Nephron (organoid): Measurements from ENCODE around the gene USP32.

ENCODE experiments used
- H3K27ac Mint-ChIP-seq, 3 experiments: 2 replicates each; pipeline ENCODE4 v1.8.0; 2020; ENCODE audit warnings: mixed read lengths in 3 of 3, mild to moderate bottlenecking in 2 of 3, moderate library complexity in 1 of 3
- H3K27me3 Mint-ChIP-seq: 2 replicates; pipeline ENCODE4 v1.8.0; 2021; ENCODE audit warnings: low read depth, mild to moderate bottlenecking, moderate library complexity, mixed read lengths
- H3K36me3 Mint-ChIP-seq: 2 replicates; pipeline ENCODE4 v1.8.0; 2020; ENCODE audit warnings: low read depth, mixed read lengths
- H3K4me1 Mint-ChIP-seq: 2 replicates; pipeline ENCODE4 v1.8.0; 2020; ENCODE audit warnings: mixed read lengths
- H3K4me3 Mint-ChIP-seq, 3 experiments: 2 replicates each; pipeline ENCODE4 v1.8.0; 2020; ENCODE audit warnings: mild to moderate bottlenecking in 3 of 3, mixed read lengths in 3 of 3, moderate library complexity in 2 of 3
- H3K9me3 Mint-ChIP-seq: 2 replicates; pipeline ENCODE4 v1.8.0; 2020; ENCODE audit warnings: mixed read lengths
- CTCF ChIP-seq, 3 experiments: fragments of 200-600 bp; sonication (generic); IDR thresholded peaks; one replicate each; pipeline ENCODE4 v1.5.0; 2021; ENCODE audit warnings: antibody characterized with exemption in 3 of 3; ENCODE audit not compliant: unreplicated experiment in 3 of 3

USP32 gene

GRCh38 chr17:60305141-60305540 is 86.8 kb downstream of the USP32 start:
- TF ChIP-seq CTCF (IDR thresholded peaks at IDR 0.05; ENCODE audit: unreplicated experiment in 3 of 3), result no peak
- H3K4me1 Mint-ChIP-seq, result no peaks in the 10 kb centered on the region
- peaks cover 30% of the 10 kb centered on the region for H3K36me3 Mint-ChIP-seq
- no peaks in the 10 kb centered on the region for H3K9me3 Mint-ChIP-seq
- no peak overlapping the region for H3K27ac Mint-ChIP-seq
- H3K4me3 Mint-ChIP-seq, result no peak overlapping the region
- H3K27me3 Mint-ChIP-seq, result no peaks in the 10 kb centered on the region

GRCh38 chr17:60304502-60304901 is 87.4 kb downstream of the USP32 start:
- Mint-ChIP-seq H3K4me3 (no peak overlapping the region), H3K27ac (no peak overlapping the region), H3K4me1 (no peaks in the 10 kb centered on the region), H3K36me3 (peaks cover 26% of the 10 kb centered on the region), H3K27me3 (no peaks in the 10 kb centered on the region), H3K9me3 (no peaks in the 10 kb centered on the region)
- no peak for TF ChIP-seq CTCF (IDR thresholded peaks at IDR 0.05; ENCODE audit: unreplicated experiment in 3 of 3)

GRCh38 chr17:60303406-60304099 is 88.4 kb downstream of the USP32 start:
- TF ChIP-seq CTCF (IDR thresholded peaks at IDR 0.05; ENCODE audit: unreplicated experiment in 3 of 3), result no peak
- H3K36me3 Mint-ChIP-seq, result peaks cover 17% of the 10 kb centered on the region
- no peaks in the 10 kb centered on the region for H3K9me3 Mint-ChIP-seq
- H3K27ac Mint-ChIP-seq, result no peak overlapping the region
- H3K4me3 Mint-ChIP-seq, result no peak overlapping the region
- no peaks in the 10 kb centered on the region for H3K27me3 Mint-ChIP-seq
- H3K4me1 Mint-ChIP-seq, result no peaks in the 10 kb centered on the region

- Mint-ChIP-seq H3K36me3 (peaks cover 4% of the 10 kb centered on the region), H3K27me3 (no peaks in the 10 kb centered on the region), H3K9me3 (no peaks in the 10 kb centered on the region), H3K4me3 (no peak overlapping the region), H3K27ac (no peak overlapping the region), H3K4me1 (no peaks in the 10 kb centered on the region)
- TF ChIP-seq CTCF (IDR thresholded peaks at IDR 0.05; ENCODE audit: unreplicated experiment in 3 of 3), result no peak
These were observed 90.3 kb downstream of the USP32 start for GRCh38 chr17:60301649-60302048.

GRCh38 chr17:60300949-60301348 is 91.0 kb downstream of the USP32 start:
- Mint-ChIP-seq H3K27me3 (no peaks in the 10 kb centered on the region), H3K36me3 (peaks cover 7% of the 10 kb centered on the region), H3K4me1 (no peaks in the 10 kb centered on the region), H3K9me3 (no peaks in the 10 kb centered on the region), H3K4me3 (no peak overlapping the region), H3K27ac (no peak overlapping the region)
- TF ChIP-seq CTCF (IDR thresholded peaks at IDR 0.05; ENCODE audit: unreplicated experiment in 3 of 3), result no peak

GRCh38 chr17:60300011-60300410 is 91.9 kb downstream of the USP32 start:
- H3K4me3 Mint-ChIP-seq, result no peak overlapping the region
- H3K36me3 Mint-ChIP-seq, result peaks cover 7% of the 10 kb centered on the region
- no peak for TF ChIP-seq CTCF (IDR thresholded peaks at IDR 0.05; ENCODE audit: unreplicated experiment in 3 of 3)
- H3K27ac Mint-ChIP-seq, result no peak overlapping the region
- H3K9me3 Mint-ChIP-seq, result no peaks in the 10 kb centered on the region
- no peaks in the 10 kb centered on the region for H3K27me3 Mint-ChIP-seq
- no peaks in the 10 kb centered on the region for H3K4me1 Mint-ChIP-seq
